SK-N-MC (cell line): Measurements from ENCODE around the gene NKAIN2.
"Not testable (repeated sequence)": the region's sequence is repeated elsewhere in the genome, so short reads cannot be mapped to it uniquely, and the experiment has no call there.

Source experiments
- DNase-seq: peaks from one replicate; pipeline ENCODE4 v3.0.0-alpha.2; 2011; ENCODE audit warnings: low read depth, low spot score
- H3K27ac ChIP-seq: fragments of 200-600 bp; sonication (generic); 2 replicates; pipeline ENCODE4 v1.5.1; 2016; ENCODE audit warnings: mixed run types
- H3K36me3 ChIP-seq: fragments of 200-600 bp; sonication (generic); 2 replicates; pipeline ENCODE4 v1.6.1; 2017; ENCODE audit warnings: antibody characterized with exemption, low read length, mixed read lengths; ENCODE audit not compliant: insufficient read depth
- H3K4me3 ChIP-seq: fragments of 200-600 bp; sonication (generic); 2 replicates; pipeline ENCODE4 v1.5.1; 2016
- H3K9ac ChIP-seq: fragments of 200-600 bp; sonication (generic); 2 replicates; pipeline ENCODE4 v1.8.0; 2017; ENCODE audit warnings: mixed run types, mixed read lengths; ENCODE audit not compliant: insufficient read length
- H3K9me3 ChIP-seq: fragments of 200-600 bp; sonication (generic); 2 replicates; pipeline ENCODE4 v1.6.1; 2017; ENCODE audit warnings: low read depth, mild to moderate bottlenecking, antibody characterized with exemption, low read length, moderate library complexity, mixed read lengths
- EZH2 ChIP-seq: fragments of 200-600 bp; sonication (generic); IDR thresholded peaks from one replicate; pipeline ENCODE4 v1.6.1; 2017; ENCODE audit warnings: antibody characterized with exemption
- FOXP2 ChIP-seq: optimal IDR thresholded peaks from 2 replicates; pipeline ENCODE3; 2011; ENCODE audit warnings: mild to moderate bottlenecking, moderate library complexity; ENCODE audit not compliant: insufficient read depth; ENCODE audit errors: extremely low read length, control extremely low read depth
- POLR2AphosphoS5 ChIP-seq: IDR thresholded peaks from 2 replicates; pipeline ENCODE4 v1.6.1; 2012; ENCODE audit warnings: mild to moderate bottlenecking, low read depth, low read length, borderline replicate concordance

NKAIN2 gene

GRCh38 chr6:124723671-124724070 is 920.0 kb downstream of the NKAIN2 start:
- no peak overlapping the region for H3K9ac ChIP-seq
- no peaks in the 10 kb centered on the region for H3K9me3 ChIP-seq
- 0 out of 2 replicates have a peak overlapping the region, but pooled peaks have one; percentile 12 for H3K4me3 ChIP-seq
- H3K36me3 ChIP-seq, result no peaks in the 10 kb centered on the region
- peak overlapping the region; percentile 78 for H3K27ac ChIP-seq
- no peak for DNase-seq
- TF ChIP-seq FOXP2, result no peak

- not testable (repeated sequence) for H3K9me3 ChIP-seq, H3K4me3 ChIP-seq, H3K27ac ChIP-seq, DNase-seq, H3K36me3 ChIP-seq, H3K9ac ChIP-seq
Measured at GRCh38 chr6:124737804-124738203, 934.1 kb downstream of the NKAIN2 start.

- no peaks in the 10 kb centered on the region for H3K9me3 ChIP-seq
- no peak for DNase-seq
- H3K27ac ChIP-seq, result no peak overlapping the region
- TF ChIP-seq EZH2 (no peak), FOXP2 (no peak), POLR2AphosphoS5 (no peak)
- no peaks in the 10 kb centered on the region for H3K36me3 ChIP-seq
- H3K4me3 ChIP-seq, result no peak overlapping the region
- H3K9ac ChIP-seq, result no peak overlapping the region
Measured at GRCh38 chr6:124738482-124738881, 934.8 kb downstream of the NKAIN2 start.

- no peaks in the 10 kb centered on the region for H3K9me3 ChIP-seq
- no peak for DNase-seq
- no peaks in the 10 kb centered on the region for H3K36me3 ChIP-seq
- TF ChIP-seq EZH2 (no peak), FOXP2 (no peak), POLR2AphosphoS5 (no peak)
- H3K4me3 ChIP-seq, result no peak overlapping the region
- no peak overlapping the region for H3K27ac ChIP-seq
- H3K9ac ChIP-seq, result no peak overlapping the region
Measured at GRCh38 chr6:124741341-124741740, 937.7 kb downstream of the NKAIN2 start.

- Histone ChIP-seq H3K27ac (no peak overlapping the region), H3K9me3 (no peaks in the 10 kb centered on the region), H3K4me3 (no peak overlapping the region), H3K36me3 (no peaks in the 10 kb centered on the region), H3K9ac (no peak overlapping the region)
- DNase-seq, result no peak
- TF ChIP-seq EZH2 (no peak), FOXP2 (no peak), POLR2AphosphoS5 (no peak)
Measured at GRCh38 chr6:124742971-124743370, 939.3 kb downstream of the NKAIN2 start.

- no peaks in the 10 kb centered on the region for H3K36me3 ChIP-seq
- TF ChIP-seq EZH2, result no peak
- TF ChIP-seq FOXP2, result no peak
- TF ChIP-seq POLR2AphosphoS5, result no peak
- DNase-seq, result no peak
Measured at GRCh38 chr6:124743420-124743819, 939.8 kb downstream of the NKAIN2 start.

GRCh38 chr6:124747349-124747748 is 943.7 kb downstream of the NKAIN2 start:
- H3K9ac ChIP-seq, result no peak overlapping the region
- H3K4me3 ChIP-seq, result no peak overlapping the region
- H3K36me3 ChIP-seq, result no peaks in the 10 kb centered on the region
- no peak for DNase-seq
- TF ChIP-seq EZH2 (no peak), POLR2AphosphoS5 (no peak), FOXP2 (no peak)
- no peaks in the 10 kb centered on the region for H3K9me3 ChIP-seq
- no peak overlapping the region for H3K27ac ChIP-seq

More at GRCh38 chr6:124743420-124743819, 939.8 kb downstream of the NKAIN2 start:
- no peak overlapping the region for H3K9ac ChIP-seq
- H3K4me3 ChIP-seq, result no peak overlapping the region
- no peak overlapping the region for H3K27ac ChIP-seq
- no peaks in the 10 kb centered on the region for H3K9me3 ChIP-seq

GRCh38 chr6:124748778-124749177 is 945.1 kb downstream of the NKAIN2 start:
- H3K9ac ChIP-seq, result no peak overlapping the region
- no peaks in the 10 kb centered on the region for H3K36me3 ChIP-seq
- DNase-seq, result no peak
- TF ChIP-seq FOXP2, result no peak
- no peak for TF ChIP-seq POLR2AphosphoS5
- TF ChIP-seq EZH2, result no peak
- no peaks in the 10 kb centered on the region for H3K9me3 ChIP-seq
- no peak overlapping the region for H3K27ac ChIP-seq
- no peak overlapping the region for H3K4me3 ChIP-seq

- TF ChIP-seq EZH2 (no peak), POLR2AphosphoS5 (no peak), FOXP2 (no peak)
- no peak for DNase-seq
- Histone ChIP-seq H3K4me3 (no peak overlapping the region), H3K36me3 (no peaks in the 10 kb centered on the region), H3K27ac (no peak overlapping the region), H3K9me3 (no peaks in the 10 kb centered on the region), H3K9ac (no peak overlapping the region)
Measured at GRCh38 chr6:124753001-124753400, 949.3 kb downstream of the NKAIN2 start.
